ENCODE results near the gene FAM234A.
"Not testable (repeated sequence)": the region's sequence is repeated elsewhere in the genome, so short reads cannot be mapped to it uniquely, and the experiment has no call there.

FAM234A gene

GRCh38 chr16:234468-235305 lies at the start of gene FAM234A:
Gene FAM234A, plus strand, starts transcription at chr16:234821. Its CDS starts 19,593 bp downstream, at chr16:254414.
- DNase-seq: peak; percentile 47 to 93 (median 80)

DNA sequence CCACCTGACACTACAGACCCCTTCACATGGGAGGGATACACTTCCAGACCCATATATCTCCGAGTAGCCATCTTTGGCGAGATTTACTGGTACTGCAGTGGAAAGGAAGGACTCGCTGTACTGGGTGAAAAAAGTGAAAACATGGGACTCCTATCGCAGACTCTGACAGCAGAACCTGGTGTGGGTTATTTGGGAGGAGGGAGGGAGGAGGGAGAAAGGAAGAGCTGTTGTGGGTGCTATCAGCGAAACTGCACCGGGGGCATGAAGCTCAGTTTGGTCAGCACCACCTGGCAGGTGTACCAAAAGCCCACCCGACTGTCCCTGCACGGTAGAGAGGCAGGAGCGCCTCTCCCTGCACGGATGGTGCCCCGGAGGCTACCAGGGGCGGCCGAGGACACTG lies 49.4 kb upstream of the FAM234A start:
- DNase-seq: no peak

- DNase-seq: no peak
These were observed 48.9 kb upstream of the FAM234A start for GRCh38 chr16:185691-186090.

DNA sequence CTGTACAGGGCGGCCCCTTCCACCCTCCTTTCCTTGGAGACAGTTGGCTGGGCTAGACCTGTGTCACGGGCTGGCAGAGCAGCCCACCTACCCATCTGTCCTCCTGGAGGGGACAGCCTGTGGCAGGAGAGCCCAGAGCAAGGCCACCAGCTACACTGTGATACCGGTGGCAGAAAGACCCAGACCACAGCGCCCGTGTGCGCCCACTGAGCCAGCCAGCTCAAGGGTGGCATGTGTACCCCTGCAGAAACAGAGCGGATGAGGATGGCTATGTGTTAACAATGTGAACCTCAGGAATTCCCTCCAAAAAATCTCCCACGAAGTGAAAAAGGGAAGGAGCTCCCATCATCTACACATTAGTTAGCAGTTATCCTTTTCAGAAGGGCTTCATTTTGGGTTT lies 47.3 kb upstream of the FAM234A start:
- DNase-seq: no peak

- DNase-seq: no peak
These were observed 45.9 kb upstream of the FAM234A start for GRCh38 chr16:188674-189073.

DNA sequence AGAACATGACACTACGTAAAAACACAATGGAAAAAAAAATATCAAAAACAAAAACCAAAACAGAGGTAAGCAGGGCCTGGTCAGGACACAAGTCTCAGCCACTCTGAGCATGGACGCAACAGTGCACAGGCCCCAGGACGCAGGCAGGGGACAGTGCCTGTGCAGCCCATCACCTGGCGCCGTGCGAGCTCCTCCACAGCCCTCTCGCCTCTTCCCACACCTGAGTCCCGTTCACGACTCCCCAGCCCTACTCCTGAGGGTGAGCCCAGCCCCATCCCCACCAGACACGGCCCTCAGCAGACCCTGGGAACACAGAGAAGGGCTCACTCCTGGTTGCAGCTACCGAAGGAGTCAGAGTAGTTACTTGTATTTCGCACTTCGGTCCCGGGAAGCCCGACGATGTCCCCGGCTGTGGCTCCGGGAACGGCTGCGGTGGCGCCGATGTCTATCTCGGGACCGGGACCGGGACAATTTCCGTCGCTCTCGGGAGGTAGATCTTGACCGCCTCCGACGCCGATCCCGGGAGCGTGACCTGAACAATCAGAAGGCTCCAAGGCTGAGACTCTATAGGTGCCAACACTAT lies 44.9 kb upstream of the FAM234A start:
- DNase-seq: no peak

- no peak for DNase-seq
These were observed 42.8 kb upstream of the FAM234A start for GRCh38 chr16:191831-192230.

GRCh38 chr16:192686-193085 lies 41.9 kb upstream of the FAM234A start:
- DNase-seq: no peak

GRCh38 chr16:193441-193840 lies 41.2 kb upstream of the FAM234A start:
- no peak for DNase-seq

- no peak for DNase-seq
These were observed 40.1 kb upstream of the FAM234A start for GRCh38 chr16:194516-194915.

- DNase-seq: no peak
These were observed 34.2 kb upstream of the FAM234A start for GRCh38 chr16:200388-200787.

DNA sequence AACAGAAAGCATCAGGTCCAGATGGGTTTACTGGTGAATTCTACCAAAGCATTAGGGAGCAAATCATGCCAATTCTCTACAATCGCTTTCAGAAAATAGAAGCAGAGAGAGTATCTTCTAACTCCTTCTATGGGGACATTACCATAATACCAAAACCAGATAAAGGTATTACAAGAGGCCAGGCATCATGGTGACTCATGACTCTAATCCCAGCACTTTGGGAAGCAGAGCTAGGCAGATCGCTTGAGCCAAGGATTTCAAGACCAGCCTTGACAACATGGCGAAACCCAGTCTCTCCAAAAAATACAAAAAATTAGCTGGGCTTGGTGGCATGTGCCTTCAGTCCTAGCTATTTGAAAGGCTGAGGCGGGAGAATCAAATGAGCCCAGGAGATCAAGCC lies 31.4 kb upstream of the FAM234A start:
- DNase-seq: no peak

GRCh38 chr16:204046-204445 lies 30.6 kb upstream of the FAM234A start:
- DNase-seq: not testable (repeated sequence)

- not testable (repeated sequence) for DNase-seq
These were observed 25.3 kb upstream of the FAM234A start for GRCh38 chr16:209359-209758.

DNA sequence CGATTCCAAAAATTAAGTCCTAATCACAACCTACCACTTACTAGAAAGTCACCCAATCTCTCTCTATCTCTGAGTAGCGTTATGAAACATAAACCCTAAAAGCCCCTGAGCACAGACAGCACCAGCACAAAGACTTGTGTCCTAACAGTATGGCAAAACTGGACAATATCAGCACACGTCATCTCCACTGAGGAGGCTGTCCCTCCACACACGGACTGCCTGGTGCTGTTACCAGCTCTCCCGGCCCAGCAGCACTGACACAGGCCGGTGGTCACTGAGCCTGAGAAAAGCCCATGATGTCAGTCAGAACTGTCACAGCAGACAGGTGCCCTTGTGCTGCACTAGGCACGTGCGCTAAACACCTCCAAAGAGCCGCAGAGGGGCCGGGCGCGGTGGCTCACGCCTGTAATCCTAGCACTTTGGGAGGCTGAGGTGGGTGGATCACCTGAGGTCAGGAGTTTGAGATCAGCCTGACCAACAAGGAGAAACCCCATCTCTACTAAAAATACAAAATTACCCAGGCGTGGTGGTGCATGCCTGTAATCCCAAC lies 22.9 kb upstream of the FAM234A start:
- DNase-seq: not testable (repeated sequence)

DNA sequence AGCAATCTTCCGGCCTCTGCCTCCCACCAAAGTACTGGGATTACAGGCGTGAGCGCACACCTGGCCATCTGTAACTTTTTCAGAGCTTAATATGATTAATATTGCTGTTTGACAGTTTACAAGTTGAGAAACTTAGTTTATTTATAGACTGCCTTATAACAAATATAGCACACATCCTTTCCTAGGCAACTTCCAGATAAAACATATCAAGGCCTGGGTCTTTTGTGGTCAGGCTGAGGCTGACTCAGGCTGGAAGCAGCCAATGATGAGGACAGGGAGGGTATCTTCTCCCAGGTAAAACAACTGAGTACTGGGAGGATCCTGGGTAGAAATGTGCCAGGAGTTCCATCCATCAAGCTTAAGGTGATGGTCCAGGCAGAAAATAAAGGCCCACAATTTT lies 21.6 kb upstream of the FAM234A start:
- DNase-seq: no peak

DNA sequence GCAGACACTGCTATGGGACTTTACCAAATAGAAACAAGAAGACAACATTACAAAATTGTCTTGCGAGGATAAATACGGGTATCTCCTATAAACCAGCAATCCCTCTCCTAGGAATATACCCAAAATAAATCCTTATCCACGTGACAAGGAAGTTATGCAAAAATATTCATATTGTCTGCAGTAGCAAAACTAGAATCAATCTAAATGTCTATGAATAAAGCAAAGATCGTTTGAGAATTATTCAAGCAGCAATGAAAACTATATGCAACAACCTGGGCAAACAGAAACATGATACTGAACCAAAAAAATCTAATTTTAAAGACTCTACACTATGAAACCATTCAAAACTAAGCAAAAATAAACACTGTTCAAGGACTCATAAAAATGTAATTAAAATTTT lies 14.6 kb upstream of the FAM234A start:
- DNase-seq: no peak

- DNase-seq: peak in 1 of 56 donors; percentile 13
These were observed 6.3 kb upstream of the FAM234A start for GRCh38 chr16:228151-228851.

DNA sequence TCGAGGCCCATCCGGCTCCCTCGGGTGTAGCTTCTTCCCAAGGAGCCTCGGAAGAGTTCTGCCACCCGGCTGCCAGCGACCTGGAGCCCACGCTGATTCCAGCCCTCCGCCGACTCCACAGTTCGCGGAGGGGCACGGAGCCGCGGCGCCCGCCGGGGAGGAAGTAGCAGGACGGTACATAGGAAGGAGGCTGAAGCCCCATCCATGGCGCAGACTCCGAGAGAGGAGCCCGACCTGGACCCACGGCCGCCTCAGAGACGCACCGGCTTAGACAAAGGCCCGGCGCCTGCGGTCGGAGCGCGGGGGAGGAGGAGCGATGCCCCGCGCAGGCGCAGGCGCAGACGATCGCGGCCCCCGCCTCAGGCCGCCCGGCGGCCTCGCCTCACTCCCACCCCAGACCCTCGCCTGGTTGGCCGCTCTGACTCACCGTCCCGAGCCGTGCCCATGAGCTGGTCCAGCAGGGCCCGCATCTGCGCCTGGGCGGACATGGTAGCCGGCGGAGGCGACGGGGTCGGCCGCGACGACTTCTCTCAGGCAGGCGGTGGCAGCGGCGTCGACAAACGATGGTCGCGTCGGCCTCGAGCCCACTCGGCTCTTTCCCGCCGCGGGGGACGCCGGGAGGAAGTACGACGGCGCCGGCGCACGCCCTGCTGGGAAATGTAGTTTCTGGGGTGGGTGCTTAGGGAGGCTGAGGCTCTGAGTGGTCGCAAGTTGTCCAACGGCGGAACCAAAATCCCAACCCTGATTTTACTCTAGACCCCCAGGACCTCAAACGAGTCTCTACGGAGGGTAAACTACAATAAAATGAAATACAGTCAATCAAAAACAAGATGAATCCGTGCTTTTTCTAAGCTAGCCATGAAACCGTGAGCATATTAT lies 5.5 kb upstream of the FAM234A start, which contains the start of gene LUC7L:
Gene LUC7L, minus strand, starts transcription at position 598 of the 879 bp plus-strand sequence. Its CDS starts 110 bp downstream, at position 488.
- DNase-seq: peak; percentile 22 to 93 (median 82)

- no peak for DNase-seq
These were observed 4.8 kb upstream of the FAM234A start for GRCh38 chr16:229731-230281.

GRCh38 chr16:230351-230750 lies 4.3 kb upstream of the FAM234A start:
- not testable (repeated sequence) for DNase-seq
